HG03280 (cell line): ENCODE measurements around the gene NRXN3.
"Not testable (repeated sequence)": the region's sequence is repeated elsewhere in the genome, so short reads cannot be mapped to it uniquely, and the experiment has no call there.

Experiments
- ATAC-seq: cut with Tn5 transposase; IDR thresholded peaks from one replicate; pipeline ENCODE4 v1.9.1; 2021; ENCODE audit warnings: mild to moderate bottlenecking, moderate library complexity; ENCODE audit not compliant: unreplicated experiment

The NRXN3 gene

GRCh38 chr14:78399316-78399889, 229.2 kb downstream of the NRXN3 start:
- no peak for ATAC-seq

GRCh38 chr14:78401866-78402265, 231.7 kb downstream of the NRXN3 start:
- no peak for ATAC-seq

DNA sequence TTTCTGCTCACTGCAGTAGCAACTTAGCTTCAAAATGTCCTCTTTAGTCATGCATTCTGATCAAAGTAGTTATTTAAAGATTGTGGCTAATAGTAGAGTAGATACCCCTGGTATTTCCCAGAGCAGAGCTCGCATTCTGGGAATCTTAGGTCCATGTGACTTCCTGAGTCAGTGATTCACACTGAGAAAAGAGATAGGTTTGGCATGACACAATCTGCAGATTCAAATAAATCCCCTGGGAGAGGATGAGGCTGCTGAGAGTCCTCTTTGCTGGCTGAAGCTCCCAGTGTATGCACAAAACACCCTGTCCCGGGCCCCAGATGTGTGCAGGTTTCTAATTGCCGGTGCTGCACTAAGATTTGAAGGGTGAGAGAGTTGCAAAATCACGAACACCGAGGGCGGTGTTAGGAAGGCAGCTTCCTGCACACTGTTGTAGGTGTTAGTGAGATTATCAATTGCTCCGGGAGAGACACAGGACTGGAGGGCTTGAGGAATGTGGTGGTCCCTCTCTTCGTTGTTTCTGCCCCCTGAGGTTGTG, 233.2 kb downstream of the NRXN3 start:
- ATAC-seq, result no peak

GRCh38 chr14:78405079-78405856, 235.1 kb downstream of the NRXN3 start:
- no peak for ATAC-seq

GRCh38 chr14:78412475-78412874, 242.3 kb downstream of the NRXN3 start:
- no peak for ATAC-seq

GRCh38 chr14:78414172-78414571, 244.0 kb downstream of the NRXN3 start:
- ATAC-seq, result no peak

DNA sequence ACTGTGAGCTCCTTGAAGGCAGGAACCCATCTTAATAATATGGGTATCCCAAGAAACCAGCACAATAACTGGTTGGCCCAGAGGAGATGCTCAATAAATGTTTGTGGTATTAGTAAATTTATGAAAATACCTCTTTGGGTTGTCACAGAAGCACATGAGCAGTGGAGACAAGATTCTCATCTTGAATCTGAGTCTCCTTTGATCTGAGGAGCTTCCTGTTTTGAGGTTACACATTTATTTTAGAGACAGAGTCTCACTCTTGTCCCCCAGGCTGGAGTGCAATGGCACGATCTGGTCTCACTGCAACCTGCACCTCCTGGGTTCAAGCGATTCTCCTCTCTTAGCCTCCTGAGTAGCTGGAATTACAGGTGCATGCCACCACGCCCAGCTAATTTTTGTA, 247.4 kb downstream of the NRXN3 start:
- no peak for ATAC-seq

GRCh38 chr14:78424311-78424710, 254.1 kb downstream of the NRXN3 start:
- ATAC-seq, result no peak

- ATAC-seq, result no peak
Observed at GRCh38 chr14:78425330-78425729, 255.2 kb downstream of the NRXN3 start.

DNA sequence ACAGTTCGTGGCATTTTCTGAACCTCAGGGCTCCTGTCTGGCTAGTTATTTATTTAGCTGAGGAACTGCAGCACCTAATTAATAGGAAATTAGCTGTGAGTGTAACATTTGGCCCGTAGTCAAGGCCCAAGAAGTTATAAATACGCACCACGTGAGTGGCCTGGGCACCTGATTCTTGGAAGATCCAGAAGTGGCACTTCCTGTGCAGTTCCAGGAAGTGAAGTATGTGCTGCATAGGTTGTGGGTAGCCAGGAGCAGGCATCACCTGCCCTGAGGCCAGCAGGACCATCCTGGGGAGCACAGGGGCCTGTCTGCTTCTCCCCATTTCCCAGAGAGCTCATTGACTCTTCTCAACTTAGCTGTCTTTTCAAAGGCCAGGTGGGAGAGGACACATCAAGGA, 255.6 kb downstream of the NRXN3 start:
- no peak for ATAC-seq

- no peak for ATAC-seq
Observed at GRCh38 chr14:78432046-78432445, 261.9 kb downstream of the NRXN3 start.

DNA sequence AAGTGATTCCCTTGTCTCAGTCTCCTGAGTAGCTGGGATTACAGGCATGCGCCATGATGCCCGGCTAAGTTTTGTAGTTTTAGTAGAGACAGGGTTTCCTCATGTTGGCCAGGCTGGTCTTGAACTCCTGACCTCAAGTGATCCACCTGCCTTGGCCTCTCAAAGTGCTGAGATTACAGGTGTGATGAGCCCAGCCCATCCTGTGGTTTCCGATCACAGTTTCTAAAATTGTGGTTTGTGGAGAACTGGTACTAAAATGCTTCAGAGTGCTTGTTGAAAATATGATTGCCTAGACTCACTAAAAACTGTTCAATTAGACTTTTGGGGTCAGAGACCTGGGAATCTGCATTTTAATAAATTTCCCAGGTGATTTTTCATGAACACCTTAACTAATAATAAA, 267.3 kb downstream of the NRXN3 start:
- ATAC-seq, result not testable (repeated sequence)

DNA sequence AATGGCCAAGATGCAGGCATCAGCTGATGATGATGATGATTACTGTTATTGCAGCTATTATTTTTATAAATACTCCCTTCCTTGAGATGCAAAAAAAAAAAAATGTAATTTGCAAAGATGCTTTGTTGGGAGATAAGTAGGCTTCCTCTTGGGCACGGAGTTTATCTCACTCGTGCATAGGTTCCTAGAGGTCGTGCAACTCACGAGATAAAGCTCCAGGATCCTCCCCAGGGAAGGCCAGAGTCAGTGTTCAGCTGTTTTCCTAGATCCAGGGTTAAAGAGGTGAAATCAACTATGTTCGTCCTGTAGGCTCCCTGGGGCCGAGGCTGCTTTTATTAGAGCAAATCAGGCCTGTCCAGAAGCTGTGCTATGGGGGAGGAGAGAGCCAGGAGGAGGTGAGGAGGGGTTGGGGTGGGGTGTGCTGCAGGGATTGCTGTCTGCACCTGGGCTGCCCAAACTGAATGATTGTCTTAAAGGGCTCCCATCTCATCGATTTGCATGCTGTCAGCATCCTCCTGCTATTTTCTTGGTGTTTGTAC, 270.3 kb downstream of the NRXN3 start:
- no peak for ATAC-seq

DNA sequence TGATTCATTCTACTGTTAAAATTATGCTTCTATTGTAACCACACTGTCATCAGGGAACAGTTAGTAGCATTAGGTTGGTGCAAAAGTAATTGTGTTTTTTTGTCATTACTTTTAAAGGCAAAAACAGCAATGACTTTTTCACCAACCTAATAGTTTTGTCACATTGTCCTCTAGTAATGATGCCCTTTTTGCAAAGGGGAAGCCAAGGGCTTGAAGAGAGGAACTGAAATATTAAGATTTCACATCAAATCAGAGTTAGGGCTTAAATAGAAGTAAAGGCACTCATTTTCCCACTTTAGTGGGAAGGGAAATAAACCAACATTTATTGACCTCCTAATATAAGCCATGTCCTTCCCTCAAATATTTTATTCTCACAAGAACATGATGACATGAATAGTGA, 273.7 kb downstream of the NRXN3 start:
- ATAC-seq, result no peak

GRCh38 chr14:78445275-78445674, 275.1 kb downstream of the NRXN3 start:
- no peak for ATAC-seq

DNA sequence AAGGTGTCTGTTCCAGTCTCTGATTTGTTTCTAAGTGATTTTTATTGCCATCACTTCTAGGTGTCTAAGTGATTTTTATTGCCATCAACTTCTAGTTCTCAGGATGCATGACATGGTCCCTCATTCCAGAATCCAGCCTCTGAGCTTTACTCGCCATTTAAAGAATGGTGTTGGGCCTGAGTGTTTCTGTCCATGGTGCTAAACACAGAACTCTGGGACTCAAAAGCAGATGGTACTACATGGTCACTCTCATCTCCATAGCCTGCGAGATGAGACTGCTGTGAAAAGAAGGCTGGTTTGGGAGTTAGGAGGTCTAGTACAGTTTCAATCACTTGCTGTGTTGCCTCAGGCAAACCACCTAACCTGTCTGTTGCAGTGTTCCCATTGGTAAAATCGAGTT, 276.6 kb downstream of the NRXN3 start:
- ATAC-seq, result no peak

DNA sequence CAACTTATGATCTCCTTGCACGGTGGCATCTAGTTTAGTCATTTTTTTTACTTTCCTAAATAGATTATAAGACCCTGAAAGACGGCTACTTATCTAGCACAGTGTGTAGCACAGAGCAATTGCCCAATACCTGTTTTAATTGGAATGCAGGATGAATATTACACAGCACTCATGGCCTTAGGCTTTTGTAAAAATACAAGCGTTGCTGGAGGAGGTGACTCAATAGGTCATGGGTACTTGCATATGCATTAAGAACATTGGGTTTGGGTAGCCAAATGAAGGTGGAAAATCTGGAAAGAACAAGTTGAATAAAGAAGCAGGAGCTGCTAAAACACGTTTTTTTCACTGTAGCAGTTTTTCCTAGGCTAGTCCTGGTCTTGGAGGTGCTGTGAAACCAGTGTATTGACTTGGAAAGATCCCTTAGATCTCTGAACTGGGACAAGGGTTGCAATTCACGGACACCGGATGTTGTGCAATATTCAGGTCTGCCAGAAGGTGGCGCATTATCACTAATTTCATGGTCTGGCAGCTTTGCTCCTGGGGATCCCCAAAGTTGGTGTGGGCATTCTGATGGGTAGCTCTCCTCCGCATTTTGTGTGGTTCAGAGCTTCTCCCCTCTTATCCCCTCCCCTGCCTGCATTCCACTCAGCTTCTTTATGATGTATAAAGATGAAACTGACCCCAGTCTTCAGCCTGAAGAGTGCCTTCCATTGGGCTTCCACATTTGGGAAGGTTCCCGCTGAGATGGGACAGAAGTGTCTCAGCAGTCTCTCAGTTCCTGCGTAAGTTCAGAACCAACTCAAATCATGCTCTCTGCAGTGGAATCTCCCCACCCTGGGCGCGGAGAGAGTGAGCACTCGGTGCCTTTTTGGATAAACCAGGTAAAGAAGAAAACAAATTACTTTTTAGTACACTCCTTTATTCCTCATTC, 278.3 kb downstream of the NRXN3 start:
- peak; percentile 80 for ATAC-seq

DNA sequence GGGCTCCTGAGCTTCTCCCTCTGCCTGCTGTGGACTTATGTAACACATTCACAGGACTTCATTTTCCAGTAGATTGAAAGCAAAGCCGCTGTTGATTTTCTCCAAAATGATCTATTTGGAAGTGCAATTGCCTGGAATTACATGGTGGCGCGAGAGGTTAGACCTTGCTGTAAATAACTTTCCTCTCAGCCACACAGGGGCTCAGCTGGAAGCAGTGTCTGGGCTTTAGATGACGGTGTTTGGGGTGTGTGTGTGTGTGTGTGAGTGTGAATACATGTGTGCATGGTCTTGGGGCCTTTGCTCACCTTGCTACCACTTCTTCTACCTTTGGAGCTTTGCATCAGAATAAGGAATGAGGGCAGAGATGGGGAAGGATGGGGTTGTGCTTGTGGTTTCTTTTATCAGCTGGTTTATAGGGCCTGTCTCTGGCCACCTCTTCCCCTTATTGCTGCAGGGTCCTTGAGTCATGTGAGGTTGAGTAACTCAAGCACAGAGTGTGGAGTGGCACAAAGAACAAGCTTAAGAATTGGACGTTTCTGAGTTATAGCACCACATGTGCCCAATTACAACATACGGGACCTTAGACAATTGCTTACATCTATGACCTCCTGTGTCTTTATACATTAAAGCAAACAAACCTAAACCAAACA, 280.6 kb downstream of the NRXN3 start:
- ATAC-seq, result no peak

DNA sequence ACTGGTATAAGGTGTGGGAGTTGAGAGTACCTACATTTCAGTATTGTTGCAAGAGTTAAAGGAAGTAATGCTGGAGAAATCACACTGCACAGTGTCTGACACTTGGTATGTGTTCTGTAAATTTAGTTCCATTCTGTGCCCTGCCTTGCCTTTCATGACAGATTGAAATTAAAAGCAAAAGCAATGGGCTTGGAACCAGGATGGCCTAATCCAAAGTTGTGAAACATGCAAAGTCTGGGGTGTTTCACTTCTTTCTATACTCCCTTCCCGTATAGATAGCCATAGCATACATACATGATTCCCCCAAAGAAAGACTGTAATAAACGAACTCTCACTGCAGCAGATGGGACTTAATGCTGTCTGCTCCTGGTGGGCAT, 281.1 kb downstream of the NRXN3 start:
- ATAC-seq, result no peak

DNA sequence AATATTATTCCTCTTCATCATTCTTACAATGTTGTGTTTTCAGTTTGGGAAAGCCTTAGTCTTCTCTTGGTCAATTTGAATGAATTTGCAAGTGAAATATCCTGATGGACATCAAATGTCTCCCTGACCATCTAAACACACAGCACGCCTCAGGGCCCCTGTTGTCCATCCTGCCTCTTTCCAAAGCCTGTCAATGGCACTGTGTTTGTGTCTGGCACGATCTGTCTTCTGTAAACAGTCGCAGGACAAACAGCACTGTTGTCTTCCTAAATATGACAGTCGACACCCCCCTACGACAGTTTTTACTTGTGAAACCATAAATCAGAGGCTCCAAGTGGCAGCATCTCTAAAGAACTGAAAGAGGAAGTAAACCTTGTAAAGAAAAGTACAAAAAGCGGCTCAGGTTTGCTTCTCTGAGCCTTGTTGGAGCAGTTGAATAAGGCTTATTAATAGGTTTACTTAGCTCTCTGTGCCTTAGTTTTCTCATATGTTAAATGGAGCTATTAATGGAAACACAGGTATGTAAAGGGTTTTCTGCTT, 285.8 kb downstream of the NRXN3 start:
- ATAC-seq, result peak; percentile 57
